Smooth muscle cell (in vitro differentiated cells): Measurements from ENCODE around the gene MAP3K7CL. TPM values are rescaled to one million over a fixed set of nuclear protein-coding genes. Genes with fewer than 3 reads are reported as not detected.

Experiments
- DNase-seq: peaks from one replicate; lab custom pipeline; 2025; ENCODE audit not compliant: unreplicated experiment; lab: John Stamatoyannopoulos, UW
- H2AFZ ChIP-seq: fragments of 200-600 bp; sonication (generic); 2 replicates; pipeline ENCODE4 v1.6.0; 2016; ENCODE audit warnings: antibody characterized with exemption, low read depth, mild to moderate bottlenecking
- H3F3A ChIP-seq: fragments of 200-600 bp; sonication (generic); 2 replicates; pipeline ENCODE4 v1.6.0; 2017; ENCODE audit warnings: antibody characterized with exemption, low read depth
- H3K27ac ChIP-seq: fragments of 200-600 bp; sonication (generic); 2 replicates; pipeline ENCODE4 v1.5.1; 2016; ENCODE audit warnings: low read depth, mild to moderate bottlenecking
- H3K27me3 ChIP-seq: fragments of 200-600 bp; sonication (generic); 2 replicates; pipeline ENCODE4 v1.6.1; 2016; ENCODE audit warnings: low read depth, mild to moderate bottlenecking
- H3K36me3 ChIP-seq: fragments of 200-600 bp; sonication (generic); 2 replicates; pipeline ENCODE4 v1.5.1; 2016; ENCODE audit warnings: low read depth
- H3K4me1 ChIP-seq: fragments of 200-600 bp; sonication (generic); 2 replicates; pipeline ENCODE4 v1.5.1; 2016; ENCODE audit warnings: low read depth
- H3K4me2 ChIP-seq: fragments of 200-600 bp; sonication (generic); 2 replicates; pipeline ENCODE4 v1.6.0; 2016; ENCODE audit warnings: mild to moderate bottlenecking
- H3K4me3 ChIP-seq: fragments of 200-600 bp; sonication (generic); 2 replicates; pipeline ENCODE4 v1.5.1; 2016; ENCODE audit warnings: mild to moderate bottlenecking
- H3K79me2 ChIP-seq: fragments of 200-600 bp; sonication (generic); 2 replicates; pipeline ENCODE4 v1.6.0; 2016; ENCODE audit warnings: low read depth, mild to moderate bottlenecking
- H3K9ac ChIP-seq: fragments of 200-600 bp; sonication (generic); 2 replicates; pipeline ENCODE4 v1.6.0; 2016; ENCODE audit warnings: low read depth
- H3K9me3 ChIP-seq: fragments of 200-600 bp; sonication (generic); replicated peaks from 2 replicates; pipeline ENCODE4 v1.5.1; 2016; ENCODE audit warnings: low read depth
- H4K20me1 ChIP-seq: fragments of 200-600 bp; sonication (generic); 2 replicates; pipeline ENCODE4 v1.6.0; 2016; ENCODE audit warnings: low read depth
- CTCF ChIP-seq: fragments of 200-600 bp; sonication (generic); IDR thresholded peaks from 2 replicates; pipeline ENCODE4 v1.5.1; 2017; ENCODE audit warnings: borderline replicate concordance, mild to moderate bottlenecking, antibody characterized with exemption; ENCODE audit not compliant: insufficient read depth, poor library complexity, severe bottlenecking
- WGBS: methylation state at CpG from one replicate; pipeline ENCODE4 v1.1.7; 2016; ENCODE audit warnings: low lambda C conversion rate; 5-methylcytosine and 5-hydroxymethylcytosine counted together
- polyA plus RNA-seq: library from polyadenylated mRNA; unstranded; fragments of >200 nt; fragmentation: Nextera tagmentation; extraction: Ambion mirVana; gene quantifications from 2 replicates; pipeline ENCODE4 v1.2.1, GENCODE V29; 2016
- total RNA-seq: library from RNA; depleted of rRNA; stranded (reverse); fragments of >200 nt; gene quantifications from 2 replicates; pipeline ENCODE4 v1.2.3, GENCODE V29; 2014

MAP3K7CL gene, protein sequence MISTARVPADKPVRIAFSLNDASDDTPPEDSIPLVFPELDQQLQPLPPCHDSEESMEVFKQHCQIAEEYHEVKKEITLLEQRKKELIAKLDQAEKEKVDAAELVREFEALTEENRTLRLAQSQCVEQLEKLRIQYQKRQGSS
- total RNA-seq: 1.3 and 2.5 TPM in 2 replicates
- 3.0 and 3.7 TPM in 2 replicates for polyA plus RNA-seq

DNA sequence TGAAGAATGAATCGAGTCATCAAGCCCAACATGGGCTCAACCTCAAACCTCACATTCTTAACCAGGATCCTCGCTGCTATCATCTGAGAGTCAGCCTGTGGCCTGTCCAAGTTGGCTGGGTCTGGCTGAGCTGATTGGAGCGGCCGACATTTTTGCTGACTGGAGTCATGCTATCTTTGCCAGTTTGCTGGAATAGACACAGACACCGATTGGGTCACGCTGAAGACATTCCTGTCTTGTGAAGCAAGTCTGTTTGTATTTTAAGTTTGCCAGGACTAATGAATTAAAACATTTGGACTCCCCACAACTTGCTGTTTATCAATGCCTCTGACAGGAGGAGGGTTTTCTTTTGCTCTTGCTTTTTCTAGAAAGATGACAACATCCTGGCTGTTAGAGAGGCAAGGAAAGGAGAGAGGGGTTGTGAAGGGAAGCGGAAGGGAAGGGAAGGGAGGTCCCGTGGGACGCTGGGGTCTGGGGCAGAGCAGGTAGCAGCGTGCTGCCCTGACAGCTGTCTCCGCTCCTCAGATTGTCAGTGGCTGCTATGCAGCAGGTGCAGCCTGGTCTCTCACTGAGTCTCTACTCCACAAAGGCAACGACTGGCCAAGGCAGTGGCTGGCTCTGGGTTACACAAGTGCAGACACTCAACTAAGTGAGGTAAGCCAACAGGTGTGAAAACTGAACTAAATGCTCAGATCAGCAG lies at the start of gene MAP3K7CL:
TSS of gene MAP3K7CL (plus strand) at position 375 of the 700 bp plus-strand sequence. CDS start 2,701 bp downstream, outside the sequence.
- H3K79me2 ChIP-seq: no peaks in the 10 kb centered on the region
- H2AFZ ChIP-seq: no peak within 1 kb of the TSS
- H3K27ac ChIP-seq: peak within 1 kb of the TSS; percentile 84
- H4K20me1 ChIP-seq: no peaks in the 10 kb centered on the region
- TF ChIP-seq CTCF: no peak
- H3K9ac ChIP-seq: peak within 1 kb of the TSS; percentile 25
- no peaks in the 10 kb centered on the region for H3F3A ChIP-seq
- WGBS: 53% methylated on average over 12 of the region's 12 CpGs
- no peaks in the 10 kb centered on the region for H3K4me1 ChIP-seq
- H3K36me3 ChIP-seq: no peaks in the 10 kb centered on the region
- peak within 1 kb of the TSS; percentile 2 for H3K4me2 ChIP-seq
- H3K9me3 ChIP-seq: no peaks in the 10 kb centered on the region
- H3K27me3 ChIP-seq: no peaks in the 10 kb centered on the region
- H3K4me3 ChIP-seq: no peak within 1 kb of the TSS
- peak; percentile 2 for DNase-seq

GRCh38 chr21:29082046-29082815 lies 48.2 kb upstream of the MAP3K7CL start:
- TF ChIP-seq CTCF: no peak
- Histone ChIP-seq H3K4me1 (no peaks in the 10 kb centered on the region), H3K9ac (no peak overlapping the region), H3K79me2 (no peaks in the 10 kb centered on the region), H2AFZ (no peak overlapping the region), H3K27me3 (no peaks in the 10 kb centered on the region), H3K36me3 (no peaks in the 10 kb centered on the region), H3F3A (no peaks in the 10 kb centered on the region), H3K9me3 (no peaks in the 10 kb centered on the region), H3K4me3 (no peak overlapping the region), H4K20me1 (no peaks in the 10 kb centered on the region), H3K27ac (no peak overlapping the region), H3K4me2 (no peak overlapping the region)
- 95% methylated on average over 3 of the region's 3 CpGs for WGBS
- no peak for DNase-seq

GRCh38 chr21:29083306-29083705 lies 47.1 kb upstream of the MAP3K7CL start:
- WGBS: 99% methylated on average over 3 of the region's 3 CpGs

More at GRCh38 chr21:29083306-29083705, 47.1 kb upstream of the MAP3K7CL start:
- Histone ChIP-seq H2AFZ (no peak overlapping the region), H3K79me2 (no peaks in the 10 kb centered on the region), H3K4me2 (no peak overlapping the region), H3K9ac (no peak overlapping the region), H3K4me1 (no peaks in the 10 kb centered on the region), H4K20me1 (no peaks in the 10 kb centered on the region), H3K36me3 (no peaks in the 10 kb centered on the region), H3K4me3 (no peak overlapping the region), H3K27ac (no peak overlapping the region), H3K9me3 (no peaks in the 10 kb centered on the region), H3K27me3 (no peaks in the 10 kb centered on the region), H3F3A (no peaks in the 10 kb centered on the region)
- no peak for TF ChIP-seq CTCF
- no peak for DNase-seq
